A673 (cell line): ENCODE data around the gene IRS1.

Experiments used
- CTCF ChIP-seq: fragments of 300-800, 200-600 bp; sonication (generic); conservative IDR thresholded peaks from 2 replicates; pipeline ENCODE4 v1.5.1; 2017; ENCODE audit warnings: low read depth, mild to moderate bottlenecking, antibody characterized with exemption, low read length, moderate library complexity, mixed read lengths
- EZH2 ChIP-seq: fragments of 200-600 bp; sonication (generic); IDR thresholded peaks from 2 replicates; pipeline ENCODE4 v1.6.1; 2017; ENCODE audit warnings: borderline replicate concordance, low read depth, mild to moderate bottlenecking, mixed read lengths, antibody characterized with exemption, low read length; ENCODE audit not compliant: poor library complexity, severe bottlenecking

GRCh38 chr2:226683944-226684562, 115.6 kb downstream of the IRS1 start:
- no peak for TF ChIP-seq CTCF
- TF ChIP-seq EZH2: no peak
